Ovary (tissue), 9 donors: ENCODE results near the gene PLXNB1. TPM values are rescaled to one million over a fixed set of nuclear protein-coding genes. Genes with fewer than 3 reads are reported as not detected.

Experiments
- DNase-seq, 5 donors: peaks; one replicate each; pipeline ENCODE4 v3.0.0-alpha.2; 2019 to 2020
- H3K27ac ChIP-seq, 2 donors: fragments of 200-600 bp; one replicate each; pipeline versions ENCODE4 v1.5.1 to v1.8.0; 2019 to 2022
- H3K27me3 ChIP-seq: fragments of 200-600 bp; one replicate; pipeline ENCODE4 v1.8.0; 2022
- H3K36me3 ChIP-seq: fragments of 200-600 bp; sonication (generic); one replicate; pipeline ENCODE4 v1.5.1; 2019
- H3K4me1 ChIP-seq: one replicate; pipeline ENCODE4 v1.8.1; 2013; ENCODE audit warnings: mild to moderate bottlenecking, moderate library complexity; ENCODE audit not compliant: insufficient read depth
- H3K4me3 ChIP-seq: fragments of 200-600 bp; sonication (generic); one replicate; pipeline ENCODE4 v1.5.1; 2017
- H3K9me3 ChIP-seq, 2 donors: fragments of 200-600 bp in 1 of 2; sonication (generic) in 1 of 2; one replicate each; pipeline versions ENCODE4 v1.5.1 to v1.8.1; 2013 to 2019; ENCODE audit warnings: mild to moderate bottlenecking in 1 of 2, moderate library complexity in 1 of 2
- CTCF ChIP-seq, 3 donors: fragments of 450-650 bp in 2 of 3; fragments of 200-600 bp in 1 of 3; IDR thresholded peaks; one replicate each; pipeline versions ENCODE4 v1.5.1 to v1.8.0; 2016 to 2022; ENCODE audit warnings: antibody characterized with exemption in 3 of 3, mild to moderate bottlenecking in 1 of 3
- EP300 ChIP-seq: sonication (generic); formaldehyde crosslinking; IDR thresholded peaks from one replicate; pipeline ENCODE4 v1.6.1; 2017; ENCODE audit warnings: antibody characterized with exemption
- POLR2A ChIP-seq: fragments of 450-650 bp; IDR thresholded peaks from one replicate; pipeline ENCODE4 v1.6.1; 2017; ENCODE audit warnings: antibody characterized with exemption, mild to moderate bottlenecking, moderate library complexity
- WGBS, 3 donors: extraction: QIAGEN DNeasy Blood & Tissue Kit in 1 of 3; methylation state at CpG; one replicate each; pipeline versions ENCODE4 v1.1.5 to v1.1.7; 2013 to 2017; 5-methylcytosine and 5-hydroxymethylcytosine counted together
- intact Hi-C, 4 donors: fragments of 100-400 bp; cut with DNase I; formaldehyde crosslinking; loops; one replicate each; pipeline versions ENCODE4 v1.11.0 to v1.15.1; 2022 to 2023
- polyA plus RNA-seq, 2 donors: library from polyadenylated mRNA; stranded (reverse); fragments of 200-250 nt in 1 of 2; fragments of 350-450 nt in 1 of 2; fragmentation: Illumina TruSeq in 1 of 2; extraction: RNeasy Lipid Tissue Mini Kit (QIAGEN cat#74804) in 1 of 2; gene quantifications; one replicate each; pipeline ENCODE4 v1.2.3, GENCODE V29; 2013 to 2014
- total RNA-seq, 7 donors: library from RNA; depleted of rRNA in 2 of 7; stranded (reverse); fragments of >200 nt in 2 of 7; fragmentation: NEBNext Ultra II Directional in 3 of 7; extraction: Animal tissue kit (Norgen Biotek cat#: 25700) in 3 of 7; gene quantifications; one replicate each; pipeline versions ENCODE4 v1.1.0 to v1.2.4, GENCODE V29; 2016 to 2023
- donor health status: DM: no; HTN: no; CAD: no; lungs with moderate emphysema.
- donor health status: DM: no; HTN: no; CAD: no.
- donor health status: Bipolar disorder and iron deficiency.
- donor health status: DM: yes; HTN: yes; CAD: no.
- donor health status: DM: no; HTN: no; CAD: no.
- donor health status: DM: yes; HTN: yes; CAD: no.

The PLXNB1 gene
- total and polyA plus RNA-seq, 9 donors: 11.2 to 166 (median 83.7) TPM

- no peaks in the 10 kb centered on the region for H3K36me3 ChIP-seq
- 80 to 88% (median 81%) methylated on average over 13 of the region's 13 CpGs for WGBS, 3 donors
- DNase-seq: peak; percentile 11 to 34 (median 20)
These were observed 24.5 kb downstream of the PLXNB1 start for GRCh38 chr3:48405343-48405881.

GRCh38 chr3:48404440-48405342 is 25.2 kb downstream of the PLXNB1 start:
- peak in 2 of 5 donors; percentile 20 to 31 for DNase-seq
- TF ChIP-seq CTCF (IDR thresholded peaks at IDR 0.05) (no peak), POLR2A (no peak), EP300 (no peak)
- no peaks in the 10 kb centered on the region for H3K27me3 ChIP-seq
- H3K4me1 ChIP-seq: peaks cover 2% of the 10 kb centered on the region
- 77 to 85% (median 80%) methylated on average over 21 of the region's 21 CpGs for WGBS, 3 donors
- no peaks in the 10 kb centered on the region for H3K36me3 ChIP-seq
- no peak overlapping the region for H3K4me3 ChIP-seq
- H3K27ac ChIP-seq: no peak overlapping the region
- intact Hi-C loops: loop anchor here in 2 of 4 donors (5.0 kb wide), 2 partner anchors 33 to 148 kb away; no protein-coding TSS in a partner anchor
- no peaks in the 10 kb centered on the region for H3K9me3 ChIP-seq

More at GRCh38 chr3:48405343-48405881, 24.5 kb downstream of the PLXNB1 start:
- H3K4me1 ChIP-seq: peaks cover 2% of the 10 kb centered on the region
- H3K4me3 ChIP-seq: no peak overlapping the region
- TF ChIP-seq CTCF (IDR thresholded peaks at IDR 0.05) (no peak), POLR2A (no peak), EP300 (no peak)
- no peak overlapping the region for H3K27ac ChIP-seq
- H3K27me3 ChIP-seq: no peaks in the 10 kb centered on the region
- no peaks in the 10 kb centered on the region for H3K9me3 ChIP-seq
- intact Hi-C loops: no loop called here

- Histone ChIP-seq H3K27ac (peak overlapping the region in 1 of 2 donors; percentile 49), H3K36me3 (no peaks in the 10 kb centered on the region), H3K9me3 (no peaks in the 10 kb centered on the region), H3K27me3 (no peaks in the 10 kb centered on the region), H3K4me1 (peaks cover 2% of the 10 kb centered on the region), H3K4me3 (no peak overlapping the region)
- 84 to 85% (median 84%) methylated on average over 15 of the region's 15 CpGs for WGBS, 3 donors
- TF ChIP-seq CTCF (IDR thresholded peaks at IDR 0.05): no peak
- no peak for TF ChIP-seq POLR2A
- TF ChIP-seq EP300: no peak
- peak in 4 of 5 donors; percentile 13 to 36 (median 20) for DNase-seq
- intact Hi-C loops: loop anchor here in 3 of 4 donors (2.0 to 5.0 kb wide), 3 partner anchors 31 to 149 kb away; no protein-coding TSS in a partner anchor
These were observed 26.1 kb downstream of the PLXNB1 start for GRCh38 chr3:48403533-48404439.

- 29 to 48% (median 44%) methylated on average over 3 of the region's 3 CpGs for WGBS, 3 donors
- no peaks in the 10 kb centered on the region for H3K9me3 ChIP-seq
- H3K27me3 ChIP-seq: no peaks in the 10 kb centered on the region
- intact Hi-C loops: loop anchor here in 3 of 4 donors (2.0 to 5.0 kb wide), 3 partner anchors 32 to 149 kb away; no protein-coding TSS in a partner anchor
- no peaks in the 10 kb centered on the region for H3K36me3 ChIP-seq
- no peak overlapping the region for H3K4me3 ChIP-seq
- no peak for TF ChIP-seq EP300
- TF ChIP-seq POLR2A: no peak
- TF ChIP-seq CTCF (IDR thresholded peaks at IDR 0.05): no peak
- H3K27ac ChIP-seq: peak overlapping the region; percentile 49 to 62
- peak in 2 of 5 donors; percentile 14 to 19 for DNase-seq
- H3K4me1 ChIP-seq: peaks cover 2% of the 10 kb centered on the region
These were observed 27.0 kb downstream of the PLXNB1 start for GRCh38 chr3:48402907-48403306.
